GM19035 (cell line): Measurements from ENCODE around the gene CLEC4A.
"Not testable (repeated sequence)": the region's sequence is repeated elsewhere in the genome, so short reads cannot be mapped to it uniquely, and the experiment has no call there.

ENCODE experiments used
- ATAC-seq: cut with Tn5 transposase; IDR thresholded peaks from one replicate; pipeline ENCODE4 v1.9.1; 2021; ENCODE audit not compliant: unreplicated experiment

CLEC4A gene

GRCh38 chr12:8123124-8123912 is at the start of gene CLEC4A:
TSS of gene CLEC4A (plus strand) at chr12:8123617. CDS start at chr12:8123879, 262 bp downstream.
- no peak for ATAC-seq

- ATAC-seq: no peak
Observed at GRCh38 chr12:8075935-8076334, 47.5 kb upstream of the CLEC4A start.

GRCh38 chr12:8076366-8076765 is 47.1 kb upstream of the CLEC4A start:
- ATAC-seq: no peak

GRCh38 chr12:8077207-8077606 is 46.2 kb upstream of the CLEC4A start:
- no peak for ATAC-seq

GRCh38 chr12:8078398-8078797 is 45.0 kb upstream of the CLEC4A start:
- no peak for ATAC-seq

- ATAC-seq: no peak
Observed at GRCh38 chr12:8078916-8079315, 44.5 kb upstream of the CLEC4A start.

GRCh38 chr12:8080120-8080519 is 43.3 kb upstream of the CLEC4A start:
- no peak for ATAC-seq

- peak; percentile 29 for ATAC-seq
Observed at GRCh38 chr12:8081251-8081920, 42.0 kb upstream of the CLEC4A start.

GRCh38 chr12:8082808-8083100 is 40.7 kb upstream of the CLEC4A start:
- no peak for ATAC-seq

GRCh38 chr12:8084351-8084750 is 39.1 kb upstream of the CLEC4A start:
- ATAC-seq: not testable (repeated sequence)

GRCh38 chr12:8087666-8088065 is 35.8 kb upstream of the CLEC4A start:
- ATAC-seq: no peak

- ATAC-seq: peak; percentile 48
Observed at GRCh38 chr12:8088574-8088973, 34.8 kb upstream of the CLEC4A start.

GRCh38 chr12:8089277-8089676 is 34.1 kb upstream of the CLEC4A start:
- not testable (repeated sequence) for ATAC-seq

GRCh38 chr12:8089716-8090115 is 33.7 kb upstream of the CLEC4A start:
- no peak for ATAC-seq

- ATAC-seq: no peak
Observed at GRCh38 chr12:8093291-8093690, 30.1 kb upstream of the CLEC4A start.

GRCh38 chr12:8096281-8096915 is 27.0 kb upstream of the CLEC4A start:
- no peak for ATAC-seq

- no peak for ATAC-seq
Observed at GRCh38 chr12:8099235-8099634, 24.2 kb upstream of the CLEC4A start.

GRCh38 chr12:8108808-8109398 is 14.5 kb upstream of the CLEC4A start:
- ATAC-seq: peak; percentile 59

- ATAC-seq: not testable (repeated sequence)
Observed at GRCh38 chr12:8113117-8113516, 10.3 kb upstream of the CLEC4A start.

- no peak for ATAC-seq
Observed at GRCh38 chr12:8120072-8120713, 3.2 kb upstream of the CLEC4A start.

- ATAC-seq: no peak
Observed at GRCh38 chr12:8127138-8127537, 3.7 kb downstream of the CLEC4A start.
